A549 treated with AZD9567 at 1 μM for 4 hours (cell line): ENCODE measurements around the gene TRPC5OS. TPM values are rescaled to one million over a fixed set of nuclear protein-coding genes. Genes with fewer than 3 reads are reported as not detected.

Experiments
- total RNA-seq: library from RNA; stranded (reverse); fragments of 200-300 nt; extraction: Qiagen RNA extraction; gene quantifications from 5 replicates; pipeline ENCODE4 v1.2.3, GENCODE V29; 2022; ENCODE audit not compliant: insufficient read depth

TRPC5OS gene
- total RNA-seq = not detected in 5 replicates

GRCh38 chrX:111875881-111876280, at the start of gene TRPC5OS:
TSS of gene TRPC5OS (plus strand) at chrX:111876181. CDS start at chrX:111901850, 25,669 bp downstream.

Other genes starting within 250 kb of the TRPC5OS start
- gene ALG13, start 195.0 kb upstream of the TRPC5OS start, total RNA-seq = 53.3 to 71.3 TPM (median 57.1 TPM) in 5 replicates
- gene TRPC5, start 206.6 kb downstream of the TRPC5OS start, total RNA-seq = not detected in 5 replicates
- not detected in 5 replicates for gene RTL4, start 206.8 kb downstream of the TRPC5OS start, total RNA-seq